Gastroesophageal sphincter (tissue), 3 donors: Measurements from ENCODE around the gene GALNT7.

Experiments
- CTCF ChIP-seq, 4 experiments: fragments of 200-600 bp in 2 of 4; fragments of 450-650 bp in 2 of 4; sonication (generic) in 1 of 4; IDR thresholded peaks; one replicate each; pipeline ENCODE4 v1.5.1; 2017 to 2019; ENCODE audit warnings: antibody characterized with exemption in 4 of 4, mild to moderate bottlenecking in 2 of 4, moderate library complexity in 2 of 4
- EP300 ChIP-seq: sonication (generic); formaldehyde crosslinking; IDR thresholded peaks from one replicate; pipeline ENCODE4 v1.6.1; 2017; ENCODE audit warnings: antibody characterized with exemption, mild to moderate bottlenecking
- POLR2A ChIP-seq, 2 donors: fragments of 450-650 bp; IDR thresholded peaks; one replicate each; pipeline ENCODE4 v1.6.1; 2017; ENCODE audit warnings: antibody characterized with exemption in 2 of 2, mild to moderate bottlenecking in 2 of 2, moderate library complexity in 1 of 2
- POLR2AphosphoS5 ChIP-seq: sonication (generic); formaldehyde crosslinking; IDR thresholded peaks from one replicate; pipeline ENCODE4 v1.6.1; 2017; ENCODE audit warnings: antibody characterized with exemption

GRCh38 chr4:173177232-173177631 lies 8.6 kb downstream of the GALNT7 start:
- TF ChIP-seq POLR2AphosphoS5 (no peak), CTCF (IDR thresholded peaks at IDR 0.05) (no peak), POLR2A (IDR thresholded peaks at IDR 0.05) (no peak), EP300 (no peak)
